HL-60 (cell line): ENCODE measurements around the gene NDUFAF2.

Experiments
- DNase-seq, 2 experiments: peaks; one replicate each; pipeline ENCODE4 v3.0.0-alpha.2; 2010 to 2020; ENCODE audit warnings: low read depth in 1 of 2, low spot score in 1 of 2
- H3K27ac ChIP-seq: fragments of 250-450 bp; sonication (Bioruptor Pico); replicated peaks from 2 replicates; pipeline ENCODE4 v1.5.1; 2020; ENCODE audit warnings: mild to moderate bottlenecking, moderate library complexity
- H3K27me3 ChIP-seq: fragments of 250-450 bp; sonication (Bioruptor Pico); 2 replicates; pipeline ENCODE4 v1.5.1; 2021; ENCODE audit warnings: mild to moderate bottlenecking, moderate library complexity; ENCODE audit not compliant: insufficient read depth, poor library complexity, severe bottlenecking
- H3K4me3 ChIP-seq: replicated peaks from 2 replicates; pipeline ENCODE4 v1.5.1; 2011; ENCODE audit warnings: mild to moderate bottlenecking, control low read depth, low read length; ENCODE audit not compliant: insufficient read depth
- CTCF ChIP-seq: IDR thresholded peaks from one replicate; pipeline ENCODE4 v1.5.1; 2011; ENCODE audit warnings: low read length, control low read depth, inconsistent platforms; ENCODE audit not compliant: insufficient read depth
- GABPA ChIP-seq: IDR thresholded peaks from 2 replicates; pipeline ENCODE4 v1.6.1; 2012; ENCODE audit warnings: low read depth
- POLR2AphosphoS5 ChIP-seq: IDR thresholded peaks from 2 replicates; pipeline ENCODE4 v1.6.1; 2012; ENCODE audit warnings: low read depth
- REST ChIP-seq: IDR thresholded peaks from 2 replicates; pipeline ENCODE4 v1.6.1; 2012; ENCODE audit warnings: low read depth; ENCODE audit not compliant: insufficient replicate concordance
- SPI1 ChIP-seq: IDR thresholded peaks from 2 replicates; pipeline ENCODE4 v1.6.1; 2012; ENCODE audit warnings: low read depth, mild to moderate bottlenecking, borderline replicate concordance

NDUFAF2 gene

GRCh38 chr5:61069150-61069549 is 124.1 kb downstream of the NDUFAF2 start:
- TF ChIP-seq REST (no peak), GABPA (no peak), CTCF (no peak), POLR2AphosphoS5 (no peak), SPI1 (no peak)
- DNase-seq, result no peak
- Histone ChIP-seq H3K27me3 (no peaks in the 10 kb centered on the region), H3K27ac (no peak overlapping the region), H3K4me3 (no peak overlapping the region)

DNA sequence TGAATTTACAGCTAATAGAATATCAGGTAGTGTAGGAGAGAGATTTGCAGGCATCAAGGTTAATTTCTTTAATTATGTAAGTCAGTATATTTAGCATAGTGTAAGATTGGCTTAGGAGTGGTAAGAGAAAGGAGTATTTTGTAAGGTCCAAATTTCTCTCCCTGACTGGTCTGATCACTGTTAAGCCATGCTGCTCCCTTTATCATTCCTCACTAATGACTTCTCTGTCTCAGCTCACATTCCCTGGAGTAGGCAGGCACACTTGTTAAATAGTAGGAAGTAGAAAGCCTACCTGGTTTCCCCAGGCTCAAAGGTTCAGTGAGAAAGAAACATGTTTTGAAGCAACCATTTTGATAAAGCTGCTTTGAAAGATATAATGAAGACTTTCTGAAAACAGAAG is 126.5 kb downstream of the NDUFAF2 start:
- Histone ChIP-seq H3K27ac (no peak overlapping the region), H3K27me3 (no peaks in the 10 kb centered on the region), H3K4me3 (no peak overlapping the region)
- DNase-seq, result no peak
- no peak for TF ChIP-seq GABPA
- TF ChIP-seq POLR2AphosphoS5, result no peak
- TF ChIP-seq REST, result no peak
- no peak for TF ChIP-seq CTCF
- TF ChIP-seq SPI1, result no peak

GRCh38 chr5:61076626-61077025 is 131.6 kb downstream of the NDUFAF2 start:
- H3K27ac ChIP-seq, result no peak overlapping the region
- H3K27me3 ChIP-seq, result no peaks in the 10 kb centered on the region
- no peak for TF ChIP-seq SPI1
- no peak for TF ChIP-seq CTCF
- TF ChIP-seq POLR2AphosphoS5, result no peak
- no peak for TF ChIP-seq GABPA
- no peak for TF ChIP-seq REST
- H3K4me3 ChIP-seq, result no peak overlapping the region
- no peak for DNase-seq
